T-cell (primary cell): Measurements from ENCODE around the gene CREBBP. TPM values are rescaled to one million over a fixed set of nuclear protein-coding genes. Genes with fewer than 3 reads are reported as not detected.

Experiments used
- ATAC-seq, 4 experiments: fragments of 200-7000 bp in 3 of 4; fragments of 150-1000 bp in 1 of 4; cut with Tn5 transposase; replicated peaks in 1 of 4; 1 replicate in 3 of 4; 2 replicates in 1 of 4; pipeline ENCODE4 v1.10.0; 2021; ENCODE audit warnings: moderate library complexity in 3 of 4, mild to moderate bottlenecking in 2 of 4, moderate number of reproducible peaks in 1 of 4
- CTCF ChIA-PET, 2 donors: fragments of 300-600 bp; sonication (Branson Sonifier 250); formaldehyde crosslinking; loops; one replicate each; lab custom pipeline; 2022; ENCODE audit warnings: antibody characterized with exemption in 2 of 2; lab: Charles Lee
- POLR2A ChIA-PET, 2 donors: fragments of 300-600 bp; sonication (Branson Sonifier 250); formaldehyde crosslinking; loops; one replicate each; lab custom pipeline; 2022; ENCODE audit warnings: antibody characterized with exemption in 2 of 2; lab: Charles Lee
- DNase-seq, 35 experiments: peaks; one replicate each; pipeline versions ENCODE4 v3.0.0 to v3.0.0-alpha.2; 2013 to 2023
- H3K27ac ChIP-seq: one replicate; pipeline ENCODE4 v1.5.1; 2013; ENCODE audit warnings: low read length
- H3K27me3 ChIP-seq, 2 experiments: replicated peaks in 1 of 2; 1 replicate in 1 of 2; 2 replicates in 1 of 2; pipeline versions ENCODE4 v1.6.1 to v1.7.0; 2013; ENCODE audit warnings: low read length in 1 of 2, mixed read lengths in 1 of 2; ENCODE audit not compliant: control insufficient read depth in 2 of 2, insufficient read depth in 2 of 2; ENCODE audit errors: extremely low read depth in 1 of 2
- H3K36me3 ChIP-seq, 2 donors: 1 replicate in 1 of 2; 2 replicates in 1 of 2; pipeline versions ENCODE4 v1.6.1 to v1.7.0; 2013; ENCODE audit warnings: low read length in 1 of 2; ENCODE audit not compliant: control insufficient read depth in 2 of 2, insufficient read depth in 1 of 2; ENCODE audit errors: extremely low read depth in 1 of 2
- H3K4me1 ChIP-seq, 2 experiments: 1 replicate in 1 of 2; 2 replicates in 1 of 2; pipeline versions ENCODE4 v1.6.1 to v1.7.0; 2013; ENCODE audit warnings: low read length in 2 of 2, mixed read lengths in 1 of 2; ENCODE audit not compliant: insufficient read depth in 2 of 2, control insufficient read depth in 1 of 2; ENCODE audit errors: extremely low read depth in 1 of 2
- H3K4me3 ChIP-seq, 2 donors: 1 replicate in 1 of 2; 2 replicates in 1 of 2; pipeline versions ENCODE4 v1.5.1 to v1.7.0; 2013; ENCODE audit warnings: mild to moderate bottlenecking in 2 of 2, low read length in 1 of 2, moderate library complexity in 1 of 2; ENCODE audit not compliant: control insufficient read depth in 1 of 2; ENCODE audit errors: extremely low read depth in 1 of 2
- H3K9me3 ChIP-seq: 2 replicates; pipeline ENCODE4 v1.7.0; 2013
- H3K27ac Mint-ChIP-seq, 2 donors: one replicate each; pipeline ENCODE4 v1.8.0; 2020 to 2021; ENCODE audit warnings: mild to moderate bottlenecking in 2 of 2, mixed read lengths in 2 of 2
- H3K27me3 Mint-ChIP-seq, 2 donors: one replicate each; pipeline ENCODE4 v1.8.0; 2021 to 2022; ENCODE audit warnings: mixed read lengths in 2 of 2
- H3K36me3 Mint-ChIP-seq: one replicate; pipeline ENCODE4 v1.8.0; 2021; ENCODE audit warnings: mixed read lengths
- H3K4me1 Mint-ChIP-seq, 3 donors: one replicate each; pipeline ENCODE4 v1.8.0; 2020 to 2022; ENCODE audit warnings: mixed read lengths in 3 of 3, mild to moderate bottlenecking in 1 of 3
- H3K4me3 Mint-ChIP-seq, 3 donors: one replicate each; pipeline ENCODE4 v1.8.0; 2020 to 2022; ENCODE audit warnings: mild to moderate bottlenecking in 3 of 3, mixed read lengths in 3 of 3, moderate library complexity in 3 of 3
- H3K9me3 Mint-ChIP-seq, 3 donors: one replicate each; pipeline ENCODE4 v1.8.0; 2020 to 2022; ENCODE audit warnings: mixed read lengths in 3 of 3
- WGBS: methylation state at CpG from one replicate; pipeline ENCODE4 v1.1.5; 2013; ENCODE audit warnings: missing lambda C conversion rate; ENCODE audit not compliant: insufficient coverage; 5-methylcytosine and 5-hydroxymethylcytosine counted together
- total RNA-seq, 35 experiments: library from RNA in 6 of 35; stranded (reverse) in 6 of 35; fragments of 120-200 nt in 1 of 35; gene quantifications; one replicate each; pipeline versions ENCODE4 v1.2.1 to v1.2.4 and lab custom pipeline; 2013 to 2026

Gene CREBBP
- total RNA-seq, 5 donors from 2014 or later (not counting 1 experiment from before 2014, with no cell fraction given) = 114 to 183 (median 127) TPM

DNA sequence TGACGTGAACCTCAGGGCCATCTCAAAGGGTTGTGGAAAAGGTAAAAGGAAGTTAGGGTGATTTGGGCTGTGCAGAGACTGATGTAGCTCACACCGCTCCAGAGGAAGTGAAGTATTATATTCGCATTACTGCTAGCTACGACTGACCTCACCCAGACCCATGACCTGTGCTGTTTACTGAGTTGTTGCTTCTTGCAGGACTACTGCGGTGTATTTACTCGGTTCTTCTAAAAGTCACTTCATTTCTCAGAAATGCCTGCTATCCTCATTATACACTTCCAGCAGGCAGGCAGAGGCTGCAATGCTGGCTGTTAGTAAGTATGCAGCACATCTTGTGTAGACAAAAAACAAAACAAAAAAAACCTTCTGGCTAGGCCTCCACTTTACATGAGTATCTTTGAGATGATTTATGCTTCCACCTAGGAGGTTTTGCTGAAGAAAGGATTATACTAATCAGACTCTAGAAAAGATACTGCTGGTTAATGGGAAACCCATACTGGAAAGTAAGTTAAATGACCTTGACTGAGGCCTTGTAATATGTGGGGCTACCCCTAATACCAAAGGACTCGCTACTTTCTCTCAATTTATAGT, 76.0 kb downstream of the CREBBP start:
- 100% methylated on average over 4 of the region's 7 CpGs for WGBS
- H3K4me3 ChIP-seq = no peak overlapping the region
- H3K4me1 ChIP-seq = peaks cover 24 to 50% of the 10 kb centered on the region in 2 experiments
- ChIA-PET CTCF (no interaction called here), POLR2A (no interaction called here)
- no peak overlapping the region for H3K4me3 Mint-ChIP-seq
- no peak overlapping the region for H3K27ac ChIP-seq
- peaks cover 84 to 93% (median 88%) of the 10 kb centered on the region in 3 donors for H3K4me1 Mint-ChIP-seq
- DNase-seq = no peak
- no peaks in the 10 kb centered on the region for H3K27me3 Mint-ChIP-seq
- H3K9me3 ChIP-seq = no peaks in the 10 kb centered on the region
- no peak overlapping the region for H3K27ac Mint-ChIP-seq
- H3K27me3 ChIP-seq = no peaks in the 10 kb centered on the region
- H3K36me3 ChIP-seq = peaks cover 5 to 20% of the 10 kb centered on the region in 2 donors
- ATAC-seq = no peak
- no peaks in the 10 kb centered on the region for H3K9me3 Mint-ChIP-seq
- H3K36me3 Mint-ChIP-seq = peaks cover 49% of the 10 kb centered on the region

DNA sequence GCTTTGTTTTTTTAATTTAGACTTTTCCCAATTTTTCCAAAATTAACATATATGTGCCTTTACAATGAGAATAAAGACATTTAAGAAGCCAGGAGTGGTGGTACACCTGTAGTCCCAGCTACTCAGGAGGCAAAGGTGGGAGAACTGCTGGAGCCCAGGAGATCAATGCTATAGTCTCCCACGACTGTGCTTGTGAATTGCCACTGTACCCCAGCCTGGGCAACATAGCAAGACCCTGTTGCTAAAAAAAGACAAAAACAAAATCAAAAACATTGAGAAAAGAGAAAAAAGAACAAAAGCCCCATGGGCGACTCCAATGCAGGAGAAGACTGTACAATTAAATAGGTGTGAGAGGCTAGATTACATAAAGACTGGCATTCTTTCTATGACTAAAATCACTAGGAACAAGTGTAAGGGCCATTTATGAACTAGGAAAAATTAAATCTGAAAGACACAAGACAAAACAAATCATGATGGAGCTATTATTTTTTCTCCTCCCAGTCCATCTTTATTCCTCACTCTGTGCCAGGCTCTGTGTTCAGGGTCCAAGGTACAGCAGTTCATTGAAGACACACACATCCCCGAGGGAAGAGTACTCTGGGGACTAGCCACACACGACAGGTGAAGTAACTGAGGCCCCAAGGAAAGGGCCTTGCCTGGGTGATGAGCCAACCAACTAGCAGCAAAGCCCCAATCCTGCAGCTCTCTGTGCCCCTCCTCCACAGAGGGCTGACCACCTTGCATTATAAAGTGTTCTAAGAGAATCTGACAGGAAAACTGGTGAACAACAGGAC, 79.8 kb downstream of the CREBBP start:
- no peaks in the 10 kb centered on the region for H3K27me3 Mint-ChIP-seq

DNA sequence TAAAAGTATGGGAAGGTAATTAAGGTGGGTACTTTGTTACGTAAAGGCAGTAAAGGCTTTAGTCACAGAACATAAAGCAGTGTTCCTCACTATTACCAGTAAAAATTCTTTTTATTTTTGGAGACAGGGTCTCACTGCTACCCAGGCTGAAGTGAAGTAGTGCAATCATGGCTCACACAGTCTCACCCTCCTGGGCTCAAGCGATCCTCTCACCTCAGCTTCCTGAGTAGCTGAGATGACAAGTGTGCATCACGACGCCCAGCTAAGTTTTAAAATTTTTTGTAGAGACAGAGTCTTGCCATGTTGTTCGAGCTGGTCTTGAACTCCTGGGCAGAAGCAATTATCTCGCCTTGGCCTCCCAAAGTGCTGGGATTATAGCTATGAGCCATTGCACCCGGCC, 80.5 kb downstream of the CREBBP start:
- H3K9me3 Mint-ChIP-seq = no peaks in the 10 kb centered on the region
- no peak overlapping the region for H3K4me3 ChIP-seq
- no peak overlapping the region for H3K27ac Mint-ChIP-seq
- POLR2A ChIA-PET = interaction anchor here in 1 of 2 donors (0.6 kb wide), 1 partner anchor 198 kb away, joined by 3 read pairs; no protein-coding TSS in a partner anchor
- CTCF ChIA-PET = no interaction called here
- H3K36me3 ChIP-seq = peaks cover 2 to 5% of the 10 kb centered on the region in 2 donors
- H3K27me3 Mint-ChIP-seq = no peaks in the 10 kb centered on the region
- WGBS = 92% methylated on average over 2 of the region's 7 CpGs
- ATAC-seq (no peak), DNase-seq (no peak)
- H3K9me3 ChIP-seq = no peaks in the 10 kb centered on the region
- peaks cover 73 to 83% (median 74%) of the 10 kb centered on the region in 3 donors for H3K4me1 Mint-ChIP-seq
- no peak overlapping the region for H3K4me3 Mint-ChIP-seq
- peaks cover 15% of the 10 kb centered on the region for H3K36me3 Mint-ChIP-seq
- peaks cover 26 to 31% of the 10 kb centered on the region in 2 experiments for H3K4me1 ChIP-seq
- no peak overlapping the region for H3K27ac ChIP-seq
- no peaks in the 10 kb centered on the region for H3K27me3 ChIP-seq

More for the DNA sequence above, 79.8 kb downstream of the CREBBP start:
- Mint-ChIP-seq H3K4me1 (peaks cover 74 to 83% (median 75%) of the 10 kb centered on the region in 3 donors), H3K4me3 (no peak overlapping the region), H3K9me3 (no peaks in the 10 kb centered on the region), H3K27ac (no peak overlapping the region), H3K36me3 (peaks cover 19% of the 10 kb centered on the region)
- H3K9me3 ChIP-seq = no peaks in the 10 kb centered on the region
- POLR2A ChIA-PET = interaction anchor here in 1 of 2 donors (0.6 kb wide), 1 partner anchor 197 kb away, joined by 3 read pairs; no protein-coding TSS in a partner anchor
- no peak overlapping the region for H3K27ac ChIP-seq
- CTCF ChIA-PET = no interaction called here
- ATAC-seq = no peak
- H3K27me3 ChIP-seq = no peaks in the 10 kb centered on the region
- peaks cover 26 to 31% of the 10 kb centered on the region in 2 experiments for H3K4me1 ChIP-seq
- WGBS = 100% methylated on average over 1 of the region's 4 CpGs
- peaks cover 2 to 5% of the 10 kb centered on the region in 2 donors for H3K36me3 ChIP-seq
- DNase-seq = no peak
- no peak overlapping the region for H3K4me3 ChIP-seq

GRCh38 chr16:3799354-3799753, 81.2 kb downstream of the CREBBP start:
- H3K27ac ChIP-seq = no peak overlapping the region
- Mint-ChIP-seq H3K4me3 (no peak overlapping the region), H3K27ac (no peak overlapping the region), H3K27me3 (no peaks in the 10 kb centered on the region), H3K4me1 (peaks cover 74 to 80% (median 76%) of the 10 kb centered on the region in 3 donors), H3K9me3 (no peaks in the 10 kb centered on the region), H3K36me3 (peaks cover 12% of the 10 kb centered on the region)
- POLR2A ChIA-PET = no interaction called here
- peaks cover 21 to 31% of the 10 kb centered on the region in 2 experiments for H3K4me1 ChIP-seq
- no CpG with 5 or more reads among the region's 1 CpG for WGBS
- no peaks in the 10 kb centered on the region for H3K9me3 ChIP-seq
- CTCF ChIA-PET = no interaction called here
- DNase-seq (no peak), ATAC-seq (no peak)
- peaks cover 2 to 5% of the 10 kb centered on the region in 2 donors for H3K36me3 ChIP-seq
- H3K27me3 ChIP-seq = no peaks in the 10 kb centered on the region
- no peak overlapping the region for H3K4me3 ChIP-seq

DNA sequence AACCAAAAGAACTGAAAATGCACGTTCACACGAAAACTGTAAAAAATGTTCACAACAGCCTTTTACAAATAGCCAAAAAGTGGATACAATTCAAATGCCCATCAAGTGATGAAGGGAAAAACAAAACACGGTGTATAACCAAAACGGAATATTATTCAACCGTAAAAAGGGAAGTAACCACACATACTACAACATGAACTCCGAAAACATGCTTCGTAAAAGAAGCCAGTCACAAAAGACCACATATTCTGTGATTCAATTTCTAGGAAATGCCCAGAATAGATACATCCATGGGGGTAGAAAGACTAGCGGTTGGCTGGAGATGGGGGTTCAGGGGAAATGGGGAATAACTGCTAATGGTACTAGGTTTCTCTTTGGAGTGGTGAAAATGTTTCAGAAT, 81.7 kb downstream of the CREBBP start:
- no peaks in the 10 kb centered on the region for H3K27me3 Mint-ChIP-seq
- H3K4me1 Mint-ChIP-seq = peaks cover 71 to 76% (median 72%) of the 10 kb centered on the region in 3 donors
- H3K4me1 ChIP-seq = peaks cover 21 to 31% of the 10 kb centered on the region in 2 experiments
- H3K36me3 Mint-ChIP-seq = peaks cover 9% of the 10 kb centered on the region
- H3K4me3 ChIP-seq = no peak overlapping the region
- POLR2A ChIA-PET = interaction anchor here in 1 of 2 donors (0.6 kb wide), 1 partner anchor 94 kb away, joined by 3 read pairs; no protein-coding TSS in a partner anchor
- 92% methylated on average over 2 of the region's 8 CpGs for WGBS
- H3K36me3 ChIP-seq = peaks cover under 1 to 5% of the 10 kb centered on the region in 2 donors
- ATAC-seq (no peak), DNase-seq (no peak)
- H3K9me3 ChIP-seq = no peaks in the 10 kb centered on the region
- no peak overlapping the region for H3K4me3 Mint-ChIP-seq
- no peaks in the 10 kb centered on the region for H3K9me3 Mint-ChIP-seq
- CTCF ChIA-PET = no interaction called here
- no peaks in the 10 kb centered on the region for H3K27me3 ChIP-seq
- H3K27ac Mint-ChIP-seq = no peak overlapping the region
- no peak overlapping the region for H3K27ac ChIP-seq
